ENCODE results near the gene SLC11A2.

Gene SLC11A2

DNA sequence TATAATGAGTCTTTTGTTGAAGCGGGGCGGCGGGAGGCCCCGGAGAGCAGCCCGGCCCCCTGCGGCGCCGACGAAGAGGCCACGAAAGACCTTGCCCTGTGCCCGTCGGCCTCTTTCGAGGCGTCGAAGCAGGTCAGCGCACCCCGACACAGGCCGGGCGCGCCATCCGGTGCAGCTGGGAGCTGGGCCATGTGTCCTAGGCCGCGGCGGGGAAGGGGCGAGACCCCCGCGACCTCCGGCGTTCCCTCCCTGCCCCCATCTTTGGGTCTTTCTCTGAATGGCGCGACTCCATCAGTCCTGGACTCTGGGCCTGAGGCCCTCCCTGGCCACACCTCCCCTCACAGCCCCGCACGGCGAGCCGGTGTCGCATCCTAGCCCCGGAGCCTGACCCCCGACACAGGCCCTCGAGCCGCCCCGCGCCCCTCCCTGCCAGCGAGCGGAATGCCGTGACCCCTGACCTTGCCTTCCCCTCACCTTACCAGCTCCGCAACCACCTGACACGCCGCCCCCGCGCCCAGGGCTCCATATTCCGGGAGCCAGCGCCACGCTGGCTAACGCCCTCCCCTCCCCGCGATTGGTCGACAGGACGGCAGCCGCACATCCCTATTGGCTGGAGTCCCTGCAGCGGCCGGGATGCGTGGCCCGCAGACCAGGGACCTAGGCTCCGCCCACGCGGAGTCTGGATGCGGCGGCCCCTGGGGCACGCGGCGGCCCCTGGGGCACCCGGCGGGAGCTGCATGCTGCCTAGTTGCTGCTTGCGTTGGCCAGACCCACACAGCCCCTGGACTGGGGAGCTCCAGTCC is at the start of gene SLC11A2:
SLC11A2 (minus strand) TSS at position 549 of the 803 bp plus-strand sequence. CDS start 15,656 bp downstream, outside the sequence.
- peak; percentile 96 to 99 (median 99) for DNase-seq

- DNase-seq: no peak
Measured at GRCh38 chr12:51075390-51075789, 49.2 kb upstream of the SLC11A2 start.

DNA sequence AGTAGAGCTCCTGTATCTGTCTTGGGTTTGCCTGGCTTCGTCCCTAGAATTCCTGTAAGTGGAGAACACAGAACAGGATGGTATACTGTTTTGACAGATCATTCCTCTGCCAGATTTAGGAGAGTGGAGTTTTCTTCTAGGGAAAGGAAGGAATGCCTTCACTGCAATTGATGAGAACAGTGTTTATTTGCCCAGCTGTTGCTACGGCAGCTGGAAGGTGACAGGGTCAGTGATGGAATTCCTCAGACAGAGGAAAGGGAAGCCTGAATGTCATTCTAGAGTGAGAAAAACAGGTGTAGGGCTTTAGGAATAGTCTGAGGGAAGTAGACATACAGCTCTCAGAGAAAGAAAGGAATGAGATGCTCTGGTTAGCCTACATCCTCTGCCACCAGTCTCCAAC is 45.5 kb upstream of the SLC11A2 start:
- no peak for DNase-seq

GRCh38 chr12:51070004-51070403 is 43.8 kb upstream of the SLC11A2 start:
- no peak for DNase-seq

- no peak for DNase-seq
Measured at GRCh38 chr12:51067771-51068170, 41.6 kb upstream of the SLC11A2 start.

GRCh38 chr12:51067229-51067628 is 41.0 kb upstream of the SLC11A2 start:
- DNase-seq: no peak

DNA sequence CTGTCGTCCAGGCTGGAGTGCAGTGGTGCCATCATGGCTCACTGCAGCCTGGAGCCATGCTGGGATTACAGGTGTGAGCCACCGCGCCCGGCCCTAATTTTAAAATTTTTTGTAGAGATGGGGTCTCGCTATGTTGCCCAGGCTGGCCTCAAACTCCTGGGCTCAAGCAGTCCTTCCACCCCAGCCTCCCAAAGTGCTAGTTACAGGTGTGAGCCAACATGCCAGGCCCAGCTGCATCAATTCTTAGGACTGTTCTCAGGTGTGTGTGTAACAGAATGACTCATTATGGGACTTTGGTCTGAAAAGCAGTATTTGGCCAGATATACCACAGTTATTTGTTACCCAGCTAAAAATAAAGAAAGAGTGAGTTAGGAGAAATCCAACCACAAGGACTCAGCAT is 39.3 kb upstream of the SLC11A2 start:
- DNase-seq: no peak

DNA sequence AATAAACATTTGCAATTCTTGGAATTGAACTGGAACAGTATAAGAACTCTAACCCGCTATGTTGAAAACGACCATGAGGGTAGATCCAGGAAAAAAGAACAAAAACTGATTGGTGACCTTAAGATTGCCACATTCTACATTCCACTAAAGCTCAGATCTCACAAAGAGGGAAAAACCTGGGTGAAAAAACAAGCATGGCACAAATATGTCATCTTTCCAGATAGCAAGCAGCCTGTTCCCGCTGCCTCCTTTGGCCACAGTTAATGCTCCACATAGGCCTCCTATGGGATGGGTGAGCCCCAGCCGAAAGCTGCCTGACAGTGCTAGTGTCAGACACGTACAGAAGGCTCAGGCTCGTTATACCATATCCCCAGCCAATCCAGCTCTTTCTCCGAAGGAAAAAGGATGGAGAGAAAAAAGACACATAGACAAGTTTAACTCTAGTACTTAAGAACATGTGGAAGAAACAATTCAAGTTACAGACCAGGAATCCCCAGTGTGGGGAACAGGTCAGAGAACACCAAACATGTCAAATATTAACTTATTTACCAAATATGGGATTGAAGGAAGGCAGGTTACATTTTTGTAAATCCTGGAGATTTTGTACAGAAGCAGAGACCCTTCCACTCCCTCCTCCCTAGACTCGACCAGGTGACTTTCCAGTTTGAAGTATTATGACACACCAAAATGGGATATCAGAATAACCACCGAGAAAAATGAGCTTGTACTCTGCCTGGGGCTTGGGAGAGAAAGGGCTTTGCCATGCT is 36.6 kb upstream of the SLC11A2 start:
- DNase-seq: no peak

- no peak for DNase-seq
Measured at GRCh38 chr12:51059086-51059485, 32.9 kb upstream of the SLC11A2 start.

DNA sequence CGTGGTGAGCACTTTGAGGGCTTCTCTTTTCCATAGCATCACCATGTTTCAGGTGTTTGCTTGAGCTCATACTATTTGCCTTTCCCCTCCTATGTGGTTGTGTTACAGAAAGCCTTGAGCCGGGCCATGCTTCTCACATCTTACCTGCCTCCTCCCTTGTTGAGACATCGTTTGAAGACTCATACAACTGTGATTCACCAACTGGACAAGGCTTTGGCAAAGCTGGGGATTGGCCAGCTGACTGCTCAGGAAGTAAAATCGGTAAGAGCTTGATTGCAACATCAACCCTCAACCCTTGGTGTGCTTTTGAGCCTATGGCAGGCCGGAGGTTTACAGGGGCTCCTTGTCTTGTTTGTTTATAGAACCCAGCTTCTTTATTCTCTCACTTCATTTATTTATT is 30.1 kb upstream of the SLC11A2 start:
- no peak for DNase-seq

DNA sequence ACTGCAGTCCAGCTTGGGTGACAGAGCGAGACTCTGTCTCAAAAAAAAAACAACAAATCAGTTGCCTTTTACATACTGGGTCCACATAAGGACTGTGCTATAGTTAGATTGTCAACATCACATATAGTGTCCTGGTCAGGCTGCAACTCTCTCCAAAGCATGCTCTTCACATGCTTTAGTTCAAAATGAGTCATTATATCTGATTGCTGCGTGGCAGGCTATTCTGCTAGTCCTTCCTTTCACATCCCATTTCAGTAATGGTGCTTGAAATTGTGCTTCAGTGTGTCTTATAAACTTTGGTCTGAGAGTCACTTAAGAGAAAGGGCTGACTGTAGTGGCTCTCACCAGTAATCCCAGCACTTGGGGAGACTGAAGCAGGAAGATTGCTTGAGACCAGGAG is 28.9 kb upstream of the SLC11A2 start:
- DNase-seq: no peak

DNA sequence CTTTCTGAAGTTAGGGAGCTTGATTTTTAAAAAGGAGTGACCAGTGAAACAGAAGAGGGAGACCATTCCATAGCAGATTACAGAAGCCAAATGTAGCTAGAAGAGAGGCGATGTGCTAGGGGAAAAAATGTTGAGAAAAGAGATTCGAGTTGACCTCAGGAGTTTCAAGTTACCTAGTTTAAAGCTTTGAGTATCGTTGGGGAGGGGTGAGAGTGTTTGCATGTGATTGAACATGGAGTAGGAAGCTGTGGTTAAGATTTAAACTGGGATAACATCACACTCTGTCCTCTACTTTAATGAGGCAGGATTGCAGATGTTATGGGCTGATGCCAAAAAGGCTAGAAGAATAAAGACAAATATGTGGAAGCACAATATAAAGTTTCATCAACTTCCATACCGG is 25.6 kb upstream of the SLC11A2 start:
- DNase-seq: no peak

DNA sequence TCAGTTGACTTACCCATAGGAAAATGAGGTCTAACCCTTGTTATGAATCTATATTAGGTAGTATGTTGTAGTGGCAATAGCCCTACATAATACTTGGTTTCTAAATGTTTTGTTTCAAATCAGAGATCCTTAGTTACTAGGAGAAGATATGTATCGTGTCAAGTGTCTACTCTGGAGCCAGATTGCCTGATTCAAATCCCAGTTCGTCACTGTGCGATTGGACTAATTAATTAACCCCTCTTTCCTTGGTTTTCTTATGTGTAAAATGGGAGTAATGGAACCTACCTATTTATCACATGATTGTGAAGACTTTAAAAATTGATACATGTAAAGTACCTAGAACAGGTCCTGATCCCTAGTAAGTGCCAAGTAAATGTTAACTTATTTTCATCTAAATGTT is 23.3 kb upstream of the SLC11A2 start:
- no peak for DNase-seq

DNA sequence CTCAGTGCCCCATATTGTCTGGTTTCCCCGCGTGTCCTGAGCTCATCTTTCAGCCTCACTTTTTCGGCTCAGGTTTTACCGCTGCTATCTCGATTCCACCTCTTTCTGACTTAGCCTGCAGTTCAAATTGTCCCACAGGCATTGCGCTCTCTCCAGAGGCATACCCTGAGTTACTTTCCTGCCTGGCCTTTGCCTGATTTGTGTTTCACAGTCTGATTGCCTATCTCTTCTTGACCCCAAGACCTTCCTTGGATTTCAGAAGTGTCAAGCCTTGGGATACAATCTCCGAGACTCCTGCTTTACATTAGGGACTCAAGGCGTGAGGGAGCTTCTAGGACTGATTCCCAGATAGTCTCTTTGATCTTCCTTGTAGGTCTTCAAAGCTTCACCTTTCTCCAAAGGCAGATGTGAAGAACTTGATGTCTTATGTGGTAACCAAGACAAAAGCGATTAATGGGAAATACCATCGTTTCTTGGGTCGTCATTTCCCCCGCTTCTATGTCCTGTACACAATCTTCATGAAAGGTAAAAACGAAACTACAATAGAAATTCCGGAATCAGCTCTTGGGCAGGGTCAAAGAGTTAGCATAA is 22.6 kb upstream of the SLC11A2 start:
- DNase-seq: peak in 2 of 3 experiments; percentile 46 to 68

GRCh38 chr12:51047655-51048540 is 21.7 kb upstream of the SLC11A2 start, which contains the start of gene LETMD1:
Gene LETMD1 (plus strand): TSS chr12:51048327. CDS start chr12:51048357, 30 bp downstream.
- DNase-seq: peak; percentile 98 to 99 (median 98)

DNA sequence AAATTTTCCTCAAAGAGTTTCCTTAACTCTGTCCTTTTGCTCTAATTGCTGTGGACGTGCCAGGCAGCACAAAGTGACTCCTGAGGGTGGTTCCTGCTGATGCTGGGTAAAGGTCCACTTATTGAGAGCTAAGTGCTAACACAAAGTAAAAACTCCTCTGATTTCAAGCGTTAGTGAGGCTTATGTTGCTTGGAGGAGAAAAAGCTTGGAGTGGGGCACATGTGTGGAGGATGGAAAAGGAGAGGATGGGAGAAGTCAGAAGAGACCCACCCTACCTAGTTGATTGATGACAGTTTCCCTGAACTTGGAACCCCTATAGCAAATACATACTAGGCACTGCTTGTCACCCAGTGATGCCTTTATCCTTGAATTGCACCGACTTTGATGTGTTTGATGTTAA is 10.1 kb upstream of the SLC11A2 start:
- DNase-seq: no peak

GRCh38 chr12:51033457-51034089 is 7.4 kb upstream of the SLC11A2 start:
- DNase-seq: no peak

GRCh38 chr12:51033048-51033447 is 6.9 kb upstream of the SLC11A2 start:
- DNase-seq: no peak

GRCh38 chr12:51028813-51029150 is 2.6 kb upstream of the SLC11A2 start:
- DNase-seq: no peak

GRCh38 chr12:51028126-51028812 is 2.1 kb upstream of the SLC11A2 start:
- peak in 2 of 3 experiments; percentile 36 to 73 for DNase-seq

DNA sequence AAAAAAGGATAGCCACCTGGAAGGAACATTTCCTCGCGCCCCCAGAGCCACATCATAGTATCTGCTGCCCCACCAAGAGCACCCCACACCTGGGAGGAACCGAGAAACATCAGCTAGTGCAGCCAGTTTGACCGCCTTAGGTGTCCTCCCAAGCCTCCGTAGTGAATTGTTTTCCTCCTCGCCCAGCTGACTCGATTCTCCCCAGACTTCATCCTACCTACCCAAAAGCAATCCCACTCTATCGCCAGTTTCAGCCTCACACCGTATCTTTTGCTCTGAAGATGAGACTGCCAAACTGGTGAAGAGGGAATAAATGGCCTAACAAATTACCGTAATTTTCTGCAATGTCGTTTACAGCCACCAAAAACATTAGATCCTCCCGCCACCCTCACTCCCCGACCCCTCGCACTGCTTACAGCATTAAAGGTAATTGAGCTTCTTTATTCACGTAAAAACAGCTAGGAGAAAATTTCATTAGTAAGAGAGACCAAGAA is 1.2 kb upstream of the SLC11A2 start:
- DNase-seq: no peak

Measured in NCI-H1417 (cell line).